H1 (cell line): Measurements from ENCODE around the gene PCGF3. TPM values are rescaled to one million over a fixed set of nuclear protein-coding genes. Genes with fewer than 3 reads are reported as not detected.

Experiments
- CTCF ChIA-PET: fragments of 300-600 bp; sonication (Branson Sonifier 250); formaldehyde crosslinking; loops from one replicate; lab custom pipeline; 2021; ENCODE audit not compliant: partially characterized antibody; lab: Charles Lee
- POLR2A ChIA-PET: fragments of 300-600 bp; sonication (Branson Sonifier 250); formaldehyde crosslinking; loops from one replicate; lab custom pipeline; 2021; ENCODE audit warnings: inconsistent platforms; ENCODE audit not compliant: partially characterized antibody; lab: Charles Lee
- DNase-seq, 2 experiments: peaks; one replicate each; pipeline versions ENCODE4 v3.0.0 to v3.0.0-alpha.2; 2010 to 2022; ENCODE audit warnings: low spot score in 2 of 2, low read depth in 1 of 2, mixed read lengths in 1 of 2
- FAIRE-seq: peaks from 2 replicates; lab custom pipeline; 2011; peaks lifted over from hg19 to GRCh38; lab: Jason Lieb, UNC
- H2AFZ ChIP-seq: 2 replicates; pipeline ENCODE4 v1.8.1; 2012; ENCODE audit warnings: low read length, inconsistent platforms
- H2AK5ac ChIP-seq: 2 replicates; pipeline ENCODE4 v1.6.1; 2013; ENCODE audit warnings: low read depth, low read length
- H2BK120ac ChIP-seq: replicated peaks from 2 replicates; pipeline ENCODE3; 2013; ENCODE audit warnings: low read depth, low read length, inconsistent platforms
- H2BK12ac ChIP-seq: 2 replicates; pipeline ENCODE4 v1.6.1; 2013; ENCODE audit warnings: low read depth, low read length
- H2BK15ac ChIP-seq: 2 replicates; pipeline ENCODE4 v1.6.1; 2013; ENCODE audit warnings: low read length
- H2BK20ac ChIP-seq: 2 replicates; pipeline ENCODE4 v1.6.1; 2013; ENCODE audit warnings: low read length
- H2BK5ac ChIP-seq: 2 replicates; pipeline ENCODE4 v1.6.1; 2013; ENCODE audit warnings: low read depth, low read length
- H3K14ac ChIP-seq: 2 replicates; pipeline ENCODE4 v1.6.1; 2013; ENCODE audit warnings: inconsistent platforms; ENCODE audit not compliant: insufficient read length
- H3K18ac ChIP-seq: 2 replicates; pipeline ENCODE4 v1.6.1; 2013; ENCODE audit warnings: low read length; ENCODE audit errors: extremely low read depth
- H3K23ac ChIP-seq: 2 replicates; pipeline ENCODE4 v1.6.1; 2013; ENCODE audit warnings: inconsistent platforms; ENCODE audit not compliant: insufficient read length
- H3K23me2 ChIP-seq: 2 replicates; pipeline ENCODE4 v1.6.1; 2013; ENCODE audit warnings: low read depth, low read length
- H3K27ac ChIP-seq: 2 replicates; pipeline ENCODE4 v1.6.1; 2011; ENCODE audit warnings: low read depth, low read length, inconsistent platforms
- H3K27me3 ChIP-seq, 4 experiments: replicated peaks in 1 of 4; 1 replicate in 1 of 4; 2 replicates in 3 of 4; pipeline versions ENCODE4 v1.6.1 to v1.8.1; 2011 to 2013; ENCODE audit warnings: low read length in 3 of 4, mild to moderate bottlenecking in 3 of 4, inconsistent platforms in 2 of 4, mixed read lengths in 2 of 4, moderate library complexity in 1 of 4; ENCODE audit not compliant: control insufficient read depth in 3 of 4, insufficient read depth in 3 of 4; ENCODE audit errors: extremely low read depth in 1 of 4
- H3K36me3 ChIP-seq, 4 experiments: 2 replicates each; pipeline versions ENCODE4 v1.6.1 to v1.8.1; 2011 to 2013; ENCODE audit warnings: mild to moderate bottlenecking in 4 of 4, low read length in 3 of 4, moderate library complexity in 2 of 4, control low read depth in 1 of 4, inconsistent platforms in 1 of 4; ENCODE audit not compliant: insufficient read depth in 4 of 4, control insufficient read depth in 2 of 4
- H3K4ac ChIP-seq: replicated peaks from 2 replicates; pipeline ENCODE3; 2013; ENCODE audit warnings: low read length, low read depth, mixed read lengths, inconsistent platforms; ENCODE audit not compliant: insufficient read length
- H3K4me1 ChIP-seq, 4 experiments: replicated peaks in 1 of 4; 1 replicate in 1 of 4; 2 replicates in 3 of 4; pipeline versions ENCODE4 v1.6.1 to v1.8.1; 2011 to 2013; ENCODE audit warnings: low read length in 3 of 4, inconsistent platforms in 2 of 4, mixed read lengths in 1 of 4; ENCODE audit not compliant: insufficient read depth in 4 of 4, control insufficient read depth in 3 of 4
- H3K4me2 ChIP-seq, 2 experiments: 2 replicates each; pipeline versions ENCODE4 v1.6.1 to v1.8.1; 2011 to 2013; ENCODE audit warnings: low read depth in 2 of 2, low read length in 2 of 2, control low read depth in 1 of 2, inconsistent platforms in 1 of 2, mild to moderate bottlenecking in 1 of 2; ENCODE audit not compliant: insufficient read depth in 1 of 2
- H3K4me3 ChIP-seq, 4 experiments: fragments of 200-600, 300-600 bp in 1 of 4; sonication (generic), shearing (Covaris generic), sonication (Bioruptor Twin) in 1 of 4; 2 replicates each; pipeline versions ENCODE4 v1.5.1 to v1.8.1; 2011 to 2016; ENCODE audit warnings: low read length in 4 of 4, low read depth in 3 of 4, control low read depth in 2 of 4, inconsistent platforms in 2 of 4, mild to moderate bottlenecking in 2 of 4, mixed read lengths in 1 of 4, moderate library complexity in 1 of 4; ENCODE audit not compliant: insufficient read depth in 2 of 4; ENCODE audit errors: extremely low read depth in 1 of 4
- H3K56ac ChIP-seq: replicated peaks from 2 replicates; pipeline ENCODE3; 2013; ENCODE audit warnings: low read depth, mild to moderate bottlenecking, mixed read lengths, low read length, inconsistent platforms; ENCODE audit not compliant: insufficient read length
- H3K79me1 ChIP-seq: 2 replicates; pipeline ENCODE4 v1.6.1; 2013; ENCODE audit warnings: low read depth, low read length, control low read depth
- H3K79me2 ChIP-seq, 2 experiments: 2 replicates each; pipeline versions ENCODE4 v1.6.1 to v1.8.1; 2012 to 2013; ENCODE audit warnings: low read length in 2 of 2, mild to moderate bottlenecking in 2 of 2, inconsistent platforms in 1 of 2; ENCODE audit not compliant: insufficient read depth in 2 of 2, control insufficient read depth in 1 of 2
- H3K9ac ChIP-seq, 4 experiments: replicated peaks in 1 of 4; 1 replicate in 1 of 4; 2 replicates in 3 of 4; pipeline versions ENCODE4 v1.6.1 to v1.8.1; 2011 to 2013; ENCODE audit warnings: low read depth in 3 of 4, low read length in 3 of 4, control low read depth in 2 of 4, mild to moderate bottlenecking in 2 of 4, moderate library complexity in 2 of 4, inconsistent platforms in 1 of 4; ENCODE audit errors: extremely low read depth in 1 of 4
- H3K9me3 ChIP-seq, 2 experiments: 2 replicates each; pipeline versions ENCODE4 v1.6.1 to v1.8.1; 2012 to 2013; ENCODE audit warnings: mild to moderate bottlenecking in 2 of 2, moderate library complexity in 2 of 2, control low read depth in 1 of 2, inconsistent platforms in 1 of 2, low read depth in 1 of 2, low read length in 1 of 2, mixed read lengths in 1 of 2; ENCODE audit not compliant: insufficient read depth in 2 of 2
- H4K20me1 ChIP-seq, 2 experiments: replicated peaks in 1 of 2; 2 replicates each; pipeline versions ENCODE3 to v1.8.1; 2011 to 2013; ENCODE audit warnings: inconsistent platforms in 2 of 2, low read length in 2 of 2, mild to moderate bottlenecking in 1 of 2; ENCODE audit not compliant: insufficient read depth in 2 of 2, control insufficient read depth in 1 of 2
- H4K5ac ChIP-seq: 2 replicates; pipeline ENCODE4 v1.6.1; 2013; ENCODE audit warnings: low read length, low read depth, mixed read lengths, inconsistent platforms; ENCODE audit not compliant: insufficient read length
- H4K8ac ChIP-seq: 2 replicates; pipeline ENCODE4 v1.8.0; 2013; ENCODE audit warnings: mild to moderate bottlenecking, moderate library complexity, low read length, inconsistent platforms; ENCODE audit not compliant: insufficient read depth; ENCODE audit errors: extremely low read depth
- H4K91ac ChIP-seq: replicated peaks from 2 replicates; pipeline ENCODE3; 2013; ENCODE audit warnings: low read length, mixed read lengths, inconsistent platforms; ENCODE audit not compliant: insufficient read length
- PHF8 ChIP-seq: fragments of 200-600 bp; sonication (generic); conservative IDR thresholded peaks from 2 replicates; pipeline ENCODE4 v1.7.1; 2012; ENCODE audit warnings: low read depth, mild to moderate bottlenecking, inconsistent platforms, low read length, moderate library complexity
- WGBS, 2 experiments: shearing (Covaris generic) in 1 of 2; methylation state at CpG; one replicate each; pipeline versions ENCODE4 v1.1.6 to v1.1.7; 2013 to 2015; ENCODE audit warnings: low lambda C conversion rate in 2 of 2, mixed read lengths in 2 of 2, inconsistent platforms in 1 of 2, low coverage in 1 of 2, missing lambda C conversion rate in 1 of 2; ENCODE audit not compliant: insufficient replicate concordance in 2 of 2, insufficient coverage in 1 of 2, insufficient read length in 1 of 2; ENCODE audit errors: extremely low coverage in 1 of 2, missing lambda C conversion rate in 1 of 2; 5-methylcytosine and 5-hydroxymethylcytosine counted together
- polyA plus RNA-seq, 7 experiments: library from polyadenylated mRNA; depleted of rRNA in 3 of 7; stranded (reverse) in 5 of 7; unstranded in 2 of 7; fragments of >200 nt in 5 of 7; fragments of 200-250 nt in 2 of 7; gene quantifications; 1 replicate in 5 of 7; 2 replicates in 1 of 7; 4 replicates in 1 of 7; pipeline versions ENCODE4 v1.2.1 to v1.2.3, GENCODE V29; 2011 to 2013; ENCODE audit warnings: missing spikeins in 2 of 7, mixed read lengths in 2 of 7
- total RNA-seq: library from RNA; stranded (reverse); fragmentation: NEBNext Ultra II Directional; extraction: Animal tissue kit (Norgen Biotek cat#: 25700); gene quantifications from 2 replicates; pipeline ENCODE4 v1.2.1, GENCODE V29; 2021

Gene PCGF3
- total and polyA plus RNA-seq, 2 of the 8 experiments (the other 6 are each of a cell fraction or from before 2014, with no cell fraction given), result 52.7 to 52.9 TPM

- FAIRE-seq, result no peak
- no peaks in the 10 kb centered on the region for H3K27me3 ChIP-seq
- H3K4me1 ChIP-seq, result no peaks in the 10 kb centered on the region
- peaks cover 3 to 27% of the 10 kb centered on the region in 2 experiments; a peak in 2 of 4 replicates for H3K79me2 ChIP-seq
- no peak overlapping the region for H3K23ac ChIP-seq
- H3K9ac ChIP-seq, result no peak overlapping the region
- H4K20me1 ChIP-seq, result peaks cover 23% of the 10 kb centered on the region in 2 experiments
- peaks cover 10% of the 10 kb centered on the region for H3K79me1 ChIP-seq
- peaks cover 0 to 5% of the 10 kb centered on the region in 2 experiments; a peak in 1 of 4 replicates for H3K9me3 ChIP-seq
- peaks cover 21 to 37% (median 29%) of the 10 kb centered on the region in 4 experiments for H3K36me3 ChIP-seq
- H2AFZ ChIP-seq, result no peak overlapping the region
- H3K56ac ChIP-seq, result no peak overlapping the region
- H2BK120ac ChIP-seq, result no peak overlapping the region
- CTCF ChIA-PET, result interaction anchor here (1.3 kb wide), 1 partner anchor 10 kb away, joined by 4 read pairs; no protein-coding TSS in a partner anchor
- no peak overlapping the region for H3K4me3 ChIP-seq
- no peak overlapping the region for H2BK12ac ChIP-seq
- no peak overlapping the region for H3K4ac ChIP-seq
- WGBS, 2 experiments, result 96% methylated on average over 25 of the region's 27 CpGs; no CpG with 5 or more reads in 1 of the 2 experiments
- no peak for DNase-seq
- H2AK5ac ChIP-seq, result no peak overlapping the region
- H2BK5ac ChIP-seq, result no peak overlapping the region
- no peak overlapping the region for H2BK20ac ChIP-seq
- H3K23me2 ChIP-seq, result no peaks in the 10 kb centered on the region
- H4K91ac ChIP-seq, result no peak overlapping the region
- no peak overlapping the region for H3K27ac ChIP-seq
- no peak overlapping the region for H4K5ac ChIP-seq
- H4K8ac ChIP-seq, result no peak overlapping the region
- no peak overlapping the region for H2BK15ac ChIP-seq
- no peak overlapping the region for H3K4me2 ChIP-seq
- H3K18ac ChIP-seq, result no peak overlapping the region
- H3K14ac ChIP-seq, result no peak overlapping the region
- POLR2A ChIA-PET, result interaction anchor here (1.0 to 1.2 kb wide), 2 partner anchors 19 to 141 kb away, joined by 3 read pairs; no protein-coding TSS in a partner anchor
- TF ChIP-seq PHF8, result no peak
These were observed 24.9 kb downstream of the PCGF3 start for GRCh38 chr4:730511-730910.
